NCI-H446 (cell line): ENCODE measurements around the gene KRCC1.
"Not testable (repeated sequence)": the region's sequence is repeated elsewhere in the genome, so short reads cannot be mapped to it uniquely, and the experiment has no call there.

ENCODE experiments used
- DNase-seq, 2 experiments: peaks; one replicate each; lab custom pipeline; 2025; lab: John Stamatoyannopoulos, UW

KRCC1 gene

DNA sequence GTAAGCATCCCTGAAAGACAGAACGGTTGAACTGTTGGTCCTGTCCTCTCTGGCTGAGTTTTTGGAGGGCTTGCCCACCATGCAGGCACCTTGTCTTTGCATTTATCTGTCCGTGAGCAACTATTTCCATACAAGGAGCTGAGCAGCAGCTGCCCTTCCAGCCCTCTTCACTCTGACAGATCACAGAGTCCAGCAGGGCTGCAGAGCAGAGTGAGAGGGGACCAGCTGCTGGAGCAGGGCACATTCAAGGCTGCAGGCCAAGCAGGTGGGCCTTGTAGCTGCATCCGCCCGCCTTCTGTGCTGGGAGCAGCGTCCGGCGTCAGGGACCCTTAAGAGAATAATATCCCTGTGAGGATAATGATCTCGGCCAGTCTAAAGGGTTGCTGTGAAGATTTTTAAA, 21.5 kb upstream of the KRCC1 start:
- no peak for DNase-seq

DNA sequence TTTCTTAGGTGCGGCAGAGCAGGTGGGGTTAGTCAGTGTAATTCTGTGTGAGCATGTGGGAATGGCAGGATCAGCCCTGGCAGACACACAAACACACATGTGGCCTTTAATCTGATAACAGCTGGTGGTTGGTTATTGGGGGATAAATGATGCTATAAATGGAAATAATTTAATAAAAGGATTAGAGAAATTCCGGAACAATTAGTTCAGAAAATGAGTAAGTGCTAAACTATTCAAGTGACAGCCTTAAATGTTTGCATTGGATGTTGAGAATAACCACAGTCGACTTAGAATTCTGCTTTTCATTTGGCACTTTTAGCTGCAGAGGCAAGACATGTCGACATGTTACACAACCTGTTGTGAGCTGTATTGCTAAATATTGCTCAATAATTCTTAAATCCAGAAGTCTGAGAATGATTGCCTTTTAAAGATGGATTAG, 19.3 kb upstream of the KRCC1 start:
- no peak for DNase-seq

DNA sequence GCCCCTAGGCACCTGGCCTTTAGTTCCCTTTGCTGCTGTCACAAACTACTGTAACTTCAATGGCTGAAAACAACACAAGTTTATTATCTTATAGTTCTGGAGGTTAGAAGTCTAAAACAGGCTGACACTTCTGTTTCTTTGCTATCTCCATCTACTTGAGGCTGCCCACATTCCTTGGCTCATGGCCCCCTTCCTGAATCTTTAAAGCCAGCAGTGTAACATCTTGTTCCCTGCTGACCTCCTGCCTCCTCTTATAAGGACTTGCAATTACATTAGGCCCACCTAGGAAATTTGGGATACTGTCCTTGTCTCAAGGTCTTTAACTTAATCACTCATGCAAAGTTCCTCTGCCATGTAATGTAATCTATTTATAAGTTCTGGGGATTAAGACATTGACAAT, 18.6 kb upstream of the KRCC1 start:
- DNase-seq: no peak

DNA sequence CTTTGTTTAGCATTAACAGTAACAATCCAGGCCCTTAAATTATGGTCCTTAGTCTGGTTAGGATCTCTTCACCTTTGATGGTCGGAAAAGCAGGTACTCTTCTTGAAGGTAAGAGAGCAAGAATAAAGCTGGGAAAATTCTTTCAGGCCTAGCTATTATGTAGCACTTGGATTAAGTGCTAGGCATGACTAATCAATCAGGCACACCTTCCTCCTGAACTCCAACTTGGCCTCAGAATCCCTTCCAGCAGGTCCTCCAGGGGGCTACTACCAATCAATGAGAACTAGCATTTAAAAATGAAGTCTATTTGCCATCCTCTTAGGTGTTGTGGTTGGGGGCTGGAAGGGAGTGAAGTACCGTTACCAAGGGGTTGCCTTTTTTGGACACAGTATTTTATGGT, 15.8 kb upstream of the KRCC1 start:
- DNase-seq: no peak

DNA sequence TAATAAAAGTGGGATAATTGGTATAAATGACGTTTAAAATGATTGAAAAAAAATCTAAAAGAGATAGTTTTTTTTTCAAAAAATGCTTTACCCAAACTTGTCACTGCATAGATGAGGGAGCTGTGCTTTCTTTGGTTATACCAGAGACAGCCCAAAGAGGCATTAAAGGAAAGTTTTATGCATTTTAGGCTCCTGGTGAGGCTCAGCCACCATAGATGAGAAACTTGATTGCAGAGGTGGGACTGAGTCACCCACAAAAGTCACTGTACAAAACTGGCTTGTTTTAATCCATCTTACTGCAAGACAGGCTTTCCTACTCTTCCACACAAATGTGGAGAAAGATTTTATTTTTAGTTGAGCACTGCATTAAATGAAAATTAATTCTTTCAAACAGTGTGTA, 14.5 kb upstream of the KRCC1 start:
- no peak for DNase-seq

DNA sequence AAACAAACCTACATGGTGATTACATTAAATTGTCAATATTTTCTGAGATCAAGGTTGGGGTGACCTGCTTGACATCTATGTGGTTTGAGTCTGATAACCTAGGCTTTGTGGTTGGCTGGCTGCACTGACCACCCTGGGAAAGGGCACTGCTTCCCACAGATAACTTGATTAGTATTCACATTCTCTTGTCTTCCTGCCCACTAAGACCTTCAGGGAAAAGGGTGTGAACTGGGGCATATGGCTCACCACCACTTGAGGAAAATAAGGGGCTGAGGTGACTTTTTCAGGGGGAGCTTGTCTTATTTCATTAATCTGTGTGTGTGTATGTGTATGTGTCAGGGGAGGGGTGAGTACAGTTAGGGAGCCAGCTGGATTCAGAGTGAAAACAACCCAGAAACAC, 13.5 kb upstream of the KRCC1 start:
- DNase-seq: no peak

DNA sequence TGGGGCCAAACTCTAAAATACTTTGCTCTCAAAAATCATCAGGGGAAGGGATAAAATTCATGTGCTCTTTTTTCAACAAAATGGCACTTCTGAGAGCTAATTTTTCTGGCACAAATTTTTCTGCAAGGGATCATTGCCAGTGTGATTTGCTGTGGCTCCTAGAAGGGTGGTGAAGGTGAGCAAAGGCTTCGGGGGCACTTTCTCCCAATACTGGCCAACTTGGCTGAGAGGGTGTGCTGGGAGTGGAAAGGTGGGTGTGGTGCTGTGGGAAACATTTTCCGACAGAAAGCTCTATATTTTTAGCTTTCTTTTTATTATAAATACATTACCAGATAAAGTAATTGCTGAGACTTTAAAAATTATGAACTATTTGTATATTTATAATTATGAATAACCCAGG, 12.5 kb upstream of the KRCC1 start:
- no peak for DNase-seq

DNA sequence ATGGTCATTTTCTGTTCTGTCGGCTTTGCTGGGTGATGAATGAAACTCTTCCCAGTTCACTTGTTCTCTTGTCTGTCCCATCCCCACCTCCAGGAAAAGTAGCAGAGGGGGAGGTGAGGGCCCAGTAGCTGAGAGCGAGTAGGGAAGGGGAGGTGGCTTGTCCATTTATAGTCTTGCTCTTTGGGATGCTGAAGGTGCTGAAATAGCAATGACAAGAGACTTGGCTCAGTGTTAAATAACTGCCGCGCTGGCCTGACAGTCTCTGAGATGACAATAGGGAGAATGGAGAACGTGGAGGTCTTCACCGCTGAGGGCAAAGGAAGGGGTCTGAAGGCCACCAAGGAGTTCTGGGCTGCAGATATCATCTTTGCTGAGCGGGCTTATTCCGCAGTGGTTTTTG, 12.0 kb upstream of the KRCC1 start, which contains the start of gene SMYD1:
Gene SMYD1 (plus strand): TSS at position 228 of the 400 bp plus-strand sequence. CDS start 40 bp downstream, at position 268.
- no peak for DNase-seq

DNA sequence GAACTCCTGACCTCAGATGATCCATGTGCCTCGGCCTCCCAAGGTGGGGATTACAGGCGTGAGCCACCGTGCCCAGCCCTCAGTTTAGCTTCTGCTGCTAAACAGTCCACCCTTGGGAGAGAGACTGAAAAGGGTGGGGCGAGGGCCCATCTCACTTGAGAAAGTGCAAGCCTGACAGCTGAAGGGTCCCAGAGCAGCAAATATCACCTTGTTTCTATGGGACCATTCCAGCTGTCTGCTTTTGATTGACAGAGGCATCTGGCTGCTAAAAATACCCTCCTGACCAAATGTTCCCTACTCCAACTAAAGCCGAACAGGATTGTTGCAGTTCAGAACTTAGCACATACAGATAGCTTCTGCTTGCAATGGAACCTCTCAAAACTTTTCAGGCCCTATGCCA, 11.6 kb upstream of the KRCC1 start:
- DNase-seq: no peak

DNA sequence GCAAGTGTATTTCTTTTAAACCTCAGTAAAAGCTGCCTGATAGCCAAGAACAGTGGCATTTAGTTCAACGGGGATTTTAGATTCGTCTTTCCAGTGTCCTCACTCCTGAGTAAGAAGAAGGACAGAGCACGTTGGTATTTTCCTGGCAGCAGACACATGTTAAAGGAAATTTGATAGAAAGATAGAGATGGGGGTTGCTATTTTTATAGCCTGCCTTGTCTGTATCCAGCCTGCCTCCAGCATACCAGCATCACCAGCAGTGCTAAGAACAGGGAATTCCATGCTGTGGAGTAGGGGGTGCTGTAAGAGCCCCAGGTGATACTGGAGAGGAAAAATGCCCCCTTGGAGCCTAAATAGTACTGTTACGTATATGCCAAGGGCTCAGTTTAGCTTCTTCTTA, 11.0 kb upstream of the KRCC1 start:
- no peak for DNase-seq

DNA sequence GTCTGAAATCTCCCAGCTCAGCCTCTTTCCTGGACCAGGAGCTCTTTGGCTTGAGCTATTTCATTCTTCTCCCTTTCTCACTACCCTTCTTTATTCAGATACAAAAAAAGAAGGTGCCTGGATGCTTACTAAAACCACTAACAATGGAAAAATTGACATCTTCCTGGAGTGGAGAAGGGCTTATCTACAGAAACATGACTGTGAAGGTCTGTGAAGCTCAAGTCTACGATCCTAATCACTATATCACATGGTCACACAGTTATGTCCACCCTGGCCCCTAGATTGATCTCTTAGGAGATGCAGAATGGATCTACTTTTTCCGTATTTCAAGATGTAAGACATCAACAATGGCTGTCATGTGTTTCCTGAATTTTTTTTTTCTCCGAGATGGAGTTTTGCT, 5.7 kb upstream of the KRCC1 start:
- no peak for DNase-seq

DNA sequence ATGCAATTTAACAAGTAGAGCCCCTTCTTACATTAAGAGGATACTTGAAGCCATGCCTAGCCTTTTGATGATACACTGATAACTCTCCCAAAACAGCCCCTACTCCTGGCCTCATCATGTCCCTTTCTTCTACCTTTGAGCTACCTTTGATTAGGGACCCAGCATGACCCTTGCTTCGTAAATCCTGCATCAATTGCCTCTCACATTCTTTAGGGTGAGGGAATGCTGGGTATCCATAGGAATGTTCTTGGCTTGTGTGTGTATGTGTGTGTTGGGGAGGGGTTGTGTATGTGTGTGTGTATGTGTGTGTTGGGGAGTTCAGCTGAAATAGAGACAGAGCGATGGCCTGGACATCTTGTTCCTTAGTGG, 5.3 kb upstream of the KRCC1 start:
- no peak for DNase-seq

DNA sequence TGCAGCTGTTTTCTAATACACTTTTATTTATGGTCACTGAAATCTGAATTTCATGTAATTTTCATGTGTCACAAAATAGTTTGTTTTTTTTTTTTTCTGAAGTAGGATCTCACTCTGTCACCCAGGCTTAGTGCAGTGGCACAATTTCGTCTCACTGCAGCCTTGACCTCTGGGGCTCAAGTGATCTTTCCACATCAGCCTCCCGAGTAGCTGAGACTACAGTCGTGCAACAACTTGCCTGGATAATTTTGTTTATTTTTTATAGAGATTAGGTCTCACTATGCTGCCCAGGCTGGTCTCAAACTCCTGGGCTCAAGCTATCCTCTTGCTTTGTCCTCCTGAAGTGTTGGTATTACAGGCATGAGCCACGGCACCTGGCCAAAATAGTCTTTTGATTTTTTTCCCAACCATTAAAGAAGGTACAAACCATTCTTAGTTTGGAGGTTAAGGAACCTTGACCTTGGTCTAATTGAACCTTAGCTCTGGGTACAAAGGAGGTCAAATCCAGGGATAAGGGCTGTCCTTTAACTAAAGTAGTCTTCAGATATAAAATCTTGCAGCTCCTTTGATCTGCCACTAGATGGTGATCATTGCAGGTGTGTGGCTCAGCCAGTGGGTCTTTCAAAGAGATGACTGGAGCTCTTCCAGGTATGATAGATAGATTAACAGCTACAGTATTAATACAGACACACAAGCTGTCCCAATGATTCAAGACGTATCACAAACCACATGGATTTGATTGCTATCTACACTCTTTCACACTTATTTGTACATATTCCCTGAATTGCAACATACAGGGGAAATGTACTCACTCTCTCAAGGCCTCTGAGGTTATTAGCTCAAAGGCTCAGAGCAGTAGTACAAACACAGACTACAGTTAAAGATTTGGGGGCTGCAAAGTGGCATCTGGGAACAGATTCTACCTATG, 4.7 kb upstream of the KRCC1 start:
- DNase-seq: peak in 1 of 2 experiments; percentile 46

DNA sequence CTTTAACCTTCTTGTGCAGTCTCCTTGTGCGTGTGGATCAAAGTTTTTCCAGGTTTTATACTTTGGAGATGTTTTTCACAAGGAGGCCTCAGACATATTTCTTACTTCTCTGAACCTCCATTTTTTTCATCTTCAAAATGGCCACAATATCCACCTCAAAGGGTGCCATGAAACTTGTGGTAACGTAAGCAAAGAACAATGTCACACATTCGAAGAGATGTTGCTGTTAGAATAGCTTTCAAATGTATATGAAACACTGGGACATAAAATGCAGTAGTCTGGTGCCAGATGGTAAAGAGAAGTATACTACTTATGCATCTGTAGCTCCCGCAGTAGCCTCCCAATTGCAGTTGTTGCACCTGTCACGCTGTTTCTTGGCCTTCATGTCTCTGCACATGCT, 2.6 kb upstream of the KRCC1 start:
- no peak for DNase-seq

DNA sequence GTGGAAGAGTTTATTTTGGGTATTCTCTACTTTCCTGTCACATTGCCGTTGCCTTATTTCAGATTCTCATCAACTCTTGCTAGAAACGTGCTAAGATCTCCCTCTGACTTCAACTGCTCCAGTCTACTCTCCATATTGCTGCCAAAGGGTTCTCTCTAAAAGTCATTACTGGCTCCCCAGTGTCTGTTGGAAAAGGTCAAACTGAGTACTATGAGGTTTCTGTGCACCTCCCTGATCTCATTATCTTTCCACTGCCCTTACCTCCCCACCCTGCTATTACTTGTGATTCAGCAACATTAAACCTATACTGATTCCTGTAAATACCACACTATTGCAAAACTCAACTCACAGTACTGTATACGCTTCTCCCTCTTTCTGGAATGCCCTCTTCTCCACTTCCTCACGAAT, 1.9 kb upstream of the KRCC1 start:
- DNase-seq: no peak

DNA sequence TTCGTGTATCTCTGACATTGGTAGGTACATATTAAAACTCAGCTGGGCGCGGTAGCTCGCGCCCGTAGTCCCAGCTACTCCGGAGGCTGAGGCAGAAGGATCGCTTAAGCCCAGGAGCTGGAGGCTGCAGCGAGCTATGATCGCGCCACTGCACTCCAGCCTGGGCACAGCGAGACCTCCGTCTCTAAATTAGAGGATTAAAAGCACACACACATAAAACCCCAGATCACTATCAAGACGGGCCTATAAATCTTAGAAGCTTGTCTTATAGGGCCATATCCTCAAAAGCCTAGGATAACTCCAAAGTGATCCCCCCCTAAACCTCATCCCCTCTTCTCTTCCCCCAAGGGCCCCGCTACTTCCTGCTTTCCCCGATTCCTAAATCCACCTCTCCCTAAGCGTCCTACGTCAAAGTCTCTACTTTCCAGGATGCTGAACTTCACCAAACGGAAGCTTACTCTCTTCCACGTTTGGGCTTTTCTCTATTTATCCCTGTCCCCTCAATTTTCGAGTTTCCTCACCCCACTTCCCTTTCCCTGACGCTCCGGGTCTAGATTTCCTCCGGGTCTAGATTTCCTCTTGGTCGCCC, 707 bp downstream of the KRCC1 start:
- no peak for DNase-seq

DNA sequence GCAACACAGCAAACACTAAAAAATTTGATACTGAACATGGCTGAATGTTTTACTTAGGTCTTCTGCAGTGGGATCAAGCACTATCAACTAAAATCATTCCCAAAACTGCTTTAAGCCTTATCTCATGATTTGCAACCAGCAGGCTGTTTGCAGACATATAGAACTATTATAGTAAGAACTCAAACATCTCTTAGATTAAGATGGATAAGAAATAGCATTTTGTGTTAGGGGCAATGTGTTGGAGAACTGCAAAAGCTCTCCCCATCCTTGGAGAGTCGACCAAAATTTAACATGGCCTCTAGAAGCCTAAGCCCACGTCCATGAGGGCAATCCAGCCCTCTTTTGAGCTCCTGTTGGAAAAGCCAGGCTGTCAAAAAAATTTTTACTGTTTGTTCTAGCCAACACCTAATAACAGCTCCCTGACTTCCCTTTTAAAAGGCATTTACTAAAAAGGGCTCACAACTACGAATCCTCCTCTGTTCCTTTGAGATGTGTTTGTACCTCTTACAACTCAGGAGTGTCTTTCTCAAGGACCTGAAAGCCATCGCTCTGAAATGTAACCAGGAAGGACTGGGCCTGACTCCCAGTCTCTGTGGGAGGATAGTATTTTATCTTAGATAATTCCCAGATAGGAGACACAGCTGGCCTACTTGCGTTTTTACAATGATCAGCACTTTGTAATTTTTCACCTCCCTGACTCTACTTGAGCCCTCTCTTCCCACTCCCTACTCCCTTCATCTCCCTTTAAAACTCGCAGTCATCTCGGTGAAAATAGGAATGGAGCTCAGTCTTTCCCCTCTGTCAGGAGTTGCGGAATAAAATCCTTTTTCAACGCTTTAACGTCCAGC, 1.4 kb downstream of the KRCC1 start:
- no peak for DNase-seq

DNA sequence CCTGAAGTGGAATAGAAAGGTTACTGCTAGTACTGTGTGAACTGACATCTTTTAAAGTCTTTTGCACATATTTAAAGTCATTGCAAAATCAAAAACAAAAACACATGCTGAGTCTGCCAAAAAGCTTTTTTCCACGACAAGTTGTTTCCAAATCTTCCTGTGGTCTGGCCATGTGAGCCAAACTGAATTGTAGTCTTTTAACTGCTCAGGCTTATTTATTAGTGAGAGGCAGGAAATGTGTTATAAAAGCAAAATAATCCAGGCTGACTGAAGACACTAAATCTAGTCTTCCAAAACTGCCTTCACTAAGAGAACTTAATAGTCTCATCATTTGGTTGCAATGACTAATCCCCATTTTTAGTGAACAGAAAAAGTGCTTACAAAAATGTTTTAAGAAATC, 2.3 kb downstream of the KRCC1 start:
- no peak for DNase-seq

DNA sequence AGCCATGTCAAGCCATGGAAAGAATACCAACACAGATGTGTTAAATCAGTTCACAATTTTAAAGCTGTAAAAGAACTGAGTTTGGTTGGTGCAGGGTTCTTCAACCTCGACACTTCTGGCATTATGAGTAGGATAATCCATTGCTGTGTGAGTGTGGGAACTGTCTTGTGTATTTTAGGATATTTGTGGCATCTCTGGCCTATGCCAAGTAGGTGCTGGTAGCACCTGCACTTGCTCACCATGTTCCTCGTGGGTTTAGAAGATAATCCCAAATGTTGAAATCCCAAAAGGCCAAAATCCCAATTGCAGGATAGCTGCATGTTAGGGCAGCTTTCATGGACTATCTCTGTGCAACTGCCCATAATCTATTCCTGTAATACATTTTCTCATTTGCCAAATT, 3.8 kb downstream of the KRCC1 start:
- no peak for DNase-seq

DNA sequence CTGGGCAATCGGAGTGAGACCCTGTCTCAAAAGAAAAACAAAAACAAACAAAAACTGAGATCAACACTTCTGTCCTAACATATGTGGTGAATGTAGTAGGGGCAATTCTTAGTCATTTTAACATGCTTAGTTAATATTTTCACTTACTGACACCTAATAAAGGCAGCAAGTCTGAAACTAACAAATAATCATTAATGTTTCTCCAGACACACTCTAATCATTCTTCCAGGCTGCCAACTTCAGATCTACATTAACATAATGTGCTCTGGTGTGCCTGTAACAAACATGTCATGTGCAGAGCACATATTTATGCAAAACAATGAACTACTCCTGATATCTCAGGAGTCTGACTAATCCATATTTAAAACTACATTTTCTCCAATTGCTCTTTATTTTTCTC, 6.0 kb downstream of the KRCC1 start:
- DNase-seq: no peak

DNA sequence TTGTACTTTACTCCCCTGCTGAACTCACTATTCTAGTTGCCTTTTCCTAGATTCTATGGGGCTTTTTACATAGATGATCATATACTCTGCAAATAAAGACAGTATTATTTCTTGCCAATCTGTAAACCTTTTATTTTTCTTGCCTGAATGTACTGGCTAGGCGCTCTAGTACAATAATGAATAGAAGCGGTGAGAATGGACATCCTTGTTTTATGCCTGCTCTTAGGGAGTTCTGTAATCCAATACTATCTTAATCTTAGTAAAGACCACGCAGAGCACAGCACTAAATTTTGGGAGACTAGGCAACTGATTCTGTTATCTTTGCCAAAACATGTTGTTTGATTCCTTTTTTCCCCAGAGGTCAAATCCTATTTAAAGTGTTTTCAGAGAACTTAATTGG, 7.0 kb downstream of the KRCC1 start:
- no peak for DNase-seq

DNA sequence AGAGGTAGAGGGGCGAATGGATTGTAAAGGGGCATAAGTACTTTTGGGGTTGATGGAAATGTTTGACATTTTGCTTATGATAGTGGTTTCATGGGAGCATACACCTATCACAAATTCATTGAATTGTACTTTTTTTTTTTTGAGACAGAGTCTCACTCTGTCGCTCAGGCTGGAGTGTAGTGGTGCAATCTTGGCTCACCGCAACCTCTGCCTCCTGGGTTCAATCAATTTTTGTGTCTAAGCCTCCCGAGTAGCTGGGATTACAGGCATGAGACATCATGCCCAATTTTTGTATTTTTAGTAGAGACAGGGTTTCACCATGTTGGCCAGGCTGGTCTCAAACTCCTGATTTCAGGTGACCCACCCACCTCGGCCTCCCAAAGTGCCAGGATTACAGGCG, 10.0 kb downstream of the KRCC1 start:
- not testable (repeated sequence) for DNase-seq

DNA sequence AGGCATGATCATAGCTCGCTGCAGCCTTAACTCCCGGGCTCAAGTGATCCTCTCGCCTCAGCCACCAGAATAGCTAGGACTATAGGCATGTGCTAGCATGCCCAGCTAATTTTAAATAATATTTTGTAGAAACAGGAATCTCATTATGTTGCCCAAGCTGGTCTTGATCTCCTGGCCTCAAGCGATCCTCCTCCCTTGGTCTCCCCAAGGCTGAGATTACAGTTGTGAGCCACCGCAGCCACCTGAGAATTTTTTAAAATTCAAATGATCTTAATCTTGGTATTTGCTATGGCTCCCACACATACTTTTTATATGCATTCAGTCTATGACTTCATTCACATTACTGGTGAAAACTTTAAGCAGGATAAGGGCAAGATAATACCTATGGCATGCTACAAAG, 13.1 kb downstream of the KRCC1 start:
- no peak for DNase-seq
